Measurements from ENCODE around the gene CLEC4D.

DNA sequence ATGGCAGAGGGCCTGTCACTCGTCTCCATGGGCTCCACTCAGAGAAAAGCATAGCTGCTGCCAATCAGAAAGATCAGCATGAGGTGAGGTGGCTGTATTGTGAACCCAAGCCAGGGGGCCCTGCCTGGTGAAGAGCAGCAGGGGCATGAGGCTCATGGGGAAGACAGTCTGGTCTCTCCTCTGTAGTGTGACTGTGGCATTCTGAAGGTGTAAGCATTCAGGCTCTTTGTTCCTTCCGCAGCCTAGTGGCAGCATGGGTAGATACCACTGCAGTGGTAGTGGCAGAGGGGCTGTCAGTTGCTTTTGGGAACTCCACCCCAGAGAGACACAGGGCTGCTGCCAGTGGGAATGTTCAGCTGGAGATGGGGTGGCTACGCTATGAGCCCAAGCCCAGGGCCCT lies 5.1 kb upstream of the CLEC4D start:
- TF ChIP-seq, protein P1, sequence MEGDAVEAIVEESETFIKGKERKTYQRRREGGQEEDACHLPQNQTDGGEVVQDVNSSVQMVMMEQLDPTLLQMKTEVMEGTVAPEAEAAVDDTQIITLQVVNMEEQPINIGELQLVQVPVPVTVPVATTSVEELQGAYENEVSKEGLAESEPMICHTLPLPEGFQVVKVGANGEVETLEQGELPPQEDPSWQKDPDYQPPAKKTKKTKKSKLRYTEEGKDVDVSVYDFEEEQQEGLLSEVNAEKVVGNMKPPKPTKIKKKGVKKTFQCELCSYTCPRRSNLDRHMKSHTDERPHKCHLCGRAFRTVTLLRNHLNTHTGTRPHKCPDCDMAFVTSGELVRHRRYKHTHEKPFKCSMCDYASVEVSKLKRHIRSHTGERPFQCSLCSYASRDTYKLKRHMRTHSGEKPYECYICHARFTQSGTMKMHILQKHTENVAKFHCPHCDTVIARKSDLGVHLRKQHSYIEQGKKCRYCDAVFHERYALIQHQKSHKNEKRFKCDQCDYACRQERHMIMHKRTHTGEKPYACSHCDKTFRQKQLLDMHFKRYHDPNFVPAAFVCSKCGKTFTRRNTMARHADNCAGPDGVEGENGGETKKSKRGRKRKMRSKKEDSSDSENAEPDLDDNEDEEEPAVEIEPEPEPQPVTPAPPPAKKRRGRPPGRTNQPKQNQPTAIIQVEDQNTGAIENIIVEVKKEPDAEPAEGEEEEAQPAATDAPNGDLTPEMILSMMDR (IDR thresholded peaks at IDR 0.05; ENCODE audit: poor library complexity, severe bottlenecking): no peak
- TF ChIP-seq RAD21 (conservative IDR thresholded peaks at IDR 0.05) (no peak), EP300 (conservative IDR thresholded peaks at IDR 0.05; ENCODE audit: poor library complexity, severe bottlenecking) (no peak), MXI1 (conservative IDR thresholded peaks at IDR 0.05; ENCODE audit: poor library complexity, severe bottlenecking) (no peak)
- TF ChIP-seq, protein P2, sequence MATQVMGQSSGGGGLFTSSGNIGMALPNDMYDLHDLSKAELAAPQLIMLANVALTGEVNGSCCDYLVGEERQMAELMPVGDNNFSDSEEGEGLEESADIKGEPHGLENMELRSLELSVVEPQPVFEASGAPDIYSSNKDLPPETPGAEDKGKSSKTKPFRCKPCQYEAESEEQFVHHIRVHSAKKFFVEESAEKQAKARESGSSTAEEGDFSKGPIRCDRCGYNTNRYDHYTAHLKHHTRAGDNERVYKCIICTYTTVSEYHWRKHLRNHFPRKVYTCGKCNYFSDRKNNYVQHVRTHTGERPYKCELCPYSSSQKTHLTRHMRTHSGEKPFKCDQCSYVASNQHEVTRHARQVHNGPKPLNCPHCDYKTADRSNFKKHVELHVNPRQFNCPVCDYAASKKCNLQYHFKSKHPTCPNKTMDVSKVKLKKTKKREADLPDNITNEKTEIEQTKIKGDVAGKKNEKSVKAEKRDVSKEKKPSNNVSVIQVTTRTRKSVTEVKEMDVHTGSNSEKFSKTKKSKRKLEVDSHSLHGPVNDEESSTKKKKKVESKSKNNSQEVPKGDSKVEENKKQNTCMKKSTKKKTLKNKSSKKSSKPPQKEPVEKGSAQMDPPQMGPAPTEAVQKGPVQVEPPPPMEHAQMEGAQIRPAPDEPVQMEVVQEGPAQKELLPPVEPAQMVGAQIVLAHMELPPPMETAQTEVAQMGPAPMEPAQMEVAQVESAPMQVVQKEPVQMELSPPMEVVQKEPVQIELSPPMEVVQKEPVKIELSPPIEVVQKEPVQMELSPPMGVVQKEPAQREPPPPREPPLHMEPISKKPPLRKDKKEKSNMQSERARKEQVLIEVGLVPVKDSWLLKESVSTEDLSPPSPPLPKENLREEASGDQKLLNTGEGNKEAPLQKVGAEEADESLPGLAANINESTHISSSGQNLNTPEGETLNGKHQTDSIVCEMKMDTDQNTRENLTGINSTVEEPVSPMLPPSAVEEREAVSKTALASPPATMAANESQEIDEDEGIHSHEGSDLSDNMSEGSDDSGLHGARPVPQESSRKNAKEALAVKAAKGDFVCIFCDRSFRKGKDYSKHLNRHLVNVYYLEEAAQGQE (IDR thresholded peaks at IDR 0.05; ENCODE audit: borderline replicate concordance): no peak
